ENCODE data around the gene UNK.

DNA sequence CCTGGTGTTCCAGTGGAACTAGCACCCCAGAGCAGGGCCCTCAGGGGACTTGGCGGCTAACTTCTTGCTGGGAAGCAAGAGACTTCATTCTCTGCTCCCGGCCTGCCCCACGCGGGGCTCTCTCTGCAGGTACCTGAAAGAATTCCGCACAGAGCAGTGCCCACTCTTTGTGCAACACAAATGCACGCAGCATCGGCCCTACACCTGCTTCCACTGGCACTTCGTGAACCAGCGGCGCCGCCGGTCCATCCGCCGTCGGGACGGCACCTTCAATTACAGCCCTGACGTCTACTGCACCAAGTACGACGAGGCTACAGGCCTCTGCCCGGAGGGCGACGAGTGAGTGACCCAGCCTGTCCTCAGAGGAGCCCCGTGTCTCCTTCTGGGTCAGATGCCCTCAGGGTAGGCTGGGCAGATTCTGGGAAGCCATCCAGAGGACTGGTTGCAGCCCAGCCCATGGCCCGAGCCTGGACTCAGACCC is 25.1 kb downstream of the UNK start:
- TF ChIP-seq, protein P1, sequence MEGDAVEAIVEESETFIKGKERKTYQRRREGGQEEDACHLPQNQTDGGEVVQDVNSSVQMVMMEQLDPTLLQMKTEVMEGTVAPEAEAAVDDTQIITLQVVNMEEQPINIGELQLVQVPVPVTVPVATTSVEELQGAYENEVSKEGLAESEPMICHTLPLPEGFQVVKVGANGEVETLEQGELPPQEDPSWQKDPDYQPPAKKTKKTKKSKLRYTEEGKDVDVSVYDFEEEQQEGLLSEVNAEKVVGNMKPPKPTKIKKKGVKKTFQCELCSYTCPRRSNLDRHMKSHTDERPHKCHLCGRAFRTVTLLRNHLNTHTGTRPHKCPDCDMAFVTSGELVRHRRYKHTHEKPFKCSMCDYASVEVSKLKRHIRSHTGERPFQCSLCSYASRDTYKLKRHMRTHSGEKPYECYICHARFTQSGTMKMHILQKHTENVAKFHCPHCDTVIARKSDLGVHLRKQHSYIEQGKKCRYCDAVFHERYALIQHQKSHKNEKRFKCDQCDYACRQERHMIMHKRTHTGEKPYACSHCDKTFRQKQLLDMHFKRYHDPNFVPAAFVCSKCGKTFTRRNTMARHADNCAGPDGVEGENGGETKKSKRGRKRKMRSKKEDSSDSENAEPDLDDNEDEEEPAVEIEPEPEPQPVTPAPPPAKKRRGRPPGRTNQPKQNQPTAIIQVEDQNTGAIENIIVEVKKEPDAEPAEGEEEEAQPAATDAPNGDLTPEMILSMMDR (conservative IDR thresholded peaks at IDR 0.05 in 1 of 2, IDR thresholded peaks at IDR 0.05 in 1 of 2; ENCODE audit: low read depth in 1 of 2, low read length in 2 of 2): no peak
- no peak for TF ChIP-seq EZH2 (IDR thresholded peaks at IDR 0.05; ENCODE audit: low read length, missing control alignments)
